Breast epithelium (tissue), 3 donors: ENCODE data around the gene SKA1.

Experiments
- POLR2A ChIP-seq: fragments of 450-650 bp; IDR thresholded peaks from one replicate; pipeline ENCODE4 v1.6.1; 2016; ENCODE audit warnings: antibody characterized with exemption, mild to moderate bottlenecking, moderate library complexity
- POLR2AphosphoS5 ChIP-seq, 3 donors: sonication (generic); formaldehyde crosslinking; IDR thresholded peaks; one replicate each; pipeline ENCODE4 v1.6.1; 2017; ENCODE audit warnings: antibody characterized with exemption in 3 of 3
- TF ChIP-seq, protein P1 (sequence below), 3 donors: fragments of 450-650 bp; IDR thresholded peaks; one replicate each; pipeline ENCODE4 v1.5.1; 2016 to 2017; ENCODE audit warnings: antibody characterized with exemption in 3 of 3, mild to moderate bottlenecking in 3 of 3, moderate library complexity in 3 of 3

GRCh38 chr18:50338715-50339114 lies 36.1 kb upstream of the SKA1 start:
- TF ChIP-seq POLR2A (no peak), POLR2AphosphoS5 (IDR thresholded peaks at IDR 0.05) (no peak)
- TF ChIP-seq, protein P1, sequence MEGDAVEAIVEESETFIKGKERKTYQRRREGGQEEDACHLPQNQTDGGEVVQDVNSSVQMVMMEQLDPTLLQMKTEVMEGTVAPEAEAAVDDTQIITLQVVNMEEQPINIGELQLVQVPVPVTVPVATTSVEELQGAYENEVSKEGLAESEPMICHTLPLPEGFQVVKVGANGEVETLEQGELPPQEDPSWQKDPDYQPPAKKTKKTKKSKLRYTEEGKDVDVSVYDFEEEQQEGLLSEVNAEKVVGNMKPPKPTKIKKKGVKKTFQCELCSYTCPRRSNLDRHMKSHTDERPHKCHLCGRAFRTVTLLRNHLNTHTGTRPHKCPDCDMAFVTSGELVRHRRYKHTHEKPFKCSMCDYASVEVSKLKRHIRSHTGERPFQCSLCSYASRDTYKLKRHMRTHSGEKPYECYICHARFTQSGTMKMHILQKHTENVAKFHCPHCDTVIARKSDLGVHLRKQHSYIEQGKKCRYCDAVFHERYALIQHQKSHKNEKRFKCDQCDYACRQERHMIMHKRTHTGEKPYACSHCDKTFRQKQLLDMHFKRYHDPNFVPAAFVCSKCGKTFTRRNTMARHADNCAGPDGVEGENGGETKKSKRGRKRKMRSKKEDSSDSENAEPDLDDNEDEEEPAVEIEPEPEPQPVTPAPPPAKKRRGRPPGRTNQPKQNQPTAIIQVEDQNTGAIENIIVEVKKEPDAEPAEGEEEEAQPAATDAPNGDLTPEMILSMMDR (IDR thresholded peaks at IDR 0.05): no peak
